COLO668 (cell line): Measurements from ENCODE around the gene OPTN.
"Not testable (repeated sequence)": the region's sequence is repeated elsewhere in the genome, so short reads cannot be mapped to it uniquely, and the experiment has no call there.

ENCODE experiments used
- DNase-seq: peaks from one replicate; lab custom pipeline; 2025; ENCODE audit not compliant: unreplicated experiment; lab: John Stamatoyannopoulos, UW

The OPTN gene

DNA sequence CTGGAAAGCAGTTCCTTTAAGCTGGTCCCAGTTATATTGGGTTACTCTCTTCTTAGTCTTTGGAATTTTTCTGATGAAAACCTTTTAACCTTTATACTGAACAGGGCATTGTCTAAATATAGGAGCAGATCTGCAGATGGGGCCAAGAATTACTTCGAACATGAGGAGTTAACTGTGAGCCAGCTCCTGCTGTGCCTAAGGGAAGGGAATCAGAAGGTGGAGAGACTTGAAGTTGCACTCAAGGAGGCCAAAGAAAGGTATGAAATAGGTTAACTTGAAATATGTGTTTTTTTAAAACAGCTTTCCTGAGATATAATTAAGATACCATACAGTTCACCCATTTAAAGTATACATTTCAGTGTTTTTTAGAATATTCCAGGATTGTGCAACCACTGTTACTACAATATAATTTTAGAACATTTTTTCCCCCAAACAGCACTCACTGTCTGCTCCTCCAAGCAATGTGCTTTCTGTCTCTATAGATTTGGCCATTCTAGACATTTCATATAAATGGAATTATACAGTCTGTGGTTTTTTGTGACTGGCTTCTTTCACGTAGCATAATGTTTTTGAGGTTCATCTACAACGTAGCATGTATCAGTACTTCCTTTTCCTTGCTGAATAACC is 18.9 kb downstream of the OPTN start:
- no peak for DNase-seq

DNA sequence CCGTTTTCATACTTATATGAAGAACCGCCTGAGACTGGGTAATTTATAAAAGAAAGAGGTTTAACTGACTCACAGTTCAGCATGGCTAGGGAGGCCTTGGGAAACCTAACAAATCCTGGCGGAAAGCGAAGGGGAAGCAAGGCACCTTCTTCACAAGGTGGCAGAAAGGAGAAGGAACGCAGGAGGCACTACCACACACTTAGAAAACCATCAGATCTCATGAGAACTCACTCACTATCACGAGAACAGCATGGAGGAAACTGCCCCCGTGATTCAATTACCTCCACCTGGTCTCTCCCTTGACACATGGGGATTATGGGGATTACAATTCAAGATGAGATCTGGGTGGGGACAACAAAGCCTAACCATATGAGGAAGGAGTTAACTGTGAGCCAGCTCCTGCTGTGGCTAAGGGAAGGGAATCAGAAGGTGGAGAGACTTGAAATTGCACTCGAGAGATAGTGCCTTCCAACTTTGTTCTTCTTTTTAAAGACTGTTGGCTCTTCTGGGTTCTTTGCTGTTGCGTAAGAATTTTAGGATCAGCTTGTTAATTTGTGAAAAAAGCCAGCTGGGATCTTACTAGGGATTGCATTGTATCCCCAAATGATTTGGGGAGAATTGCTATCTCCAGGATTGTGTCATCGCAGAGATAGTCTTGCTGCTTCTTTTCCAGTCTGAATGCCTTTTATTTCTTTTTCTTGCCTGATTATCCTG is 21.0 kb downstream of the OPTN start:
- no peak for DNase-seq

- DNase-seq = no peak
Measured at GRCh38 chr10:13121500-13121854, 21.5 kb downstream of the OPTN start.

- DNase-seq = no peak
Measured at GRCh38 chr10:13136651-13137050, 36.7 kb downstream of the OPTN start.

DNA sequence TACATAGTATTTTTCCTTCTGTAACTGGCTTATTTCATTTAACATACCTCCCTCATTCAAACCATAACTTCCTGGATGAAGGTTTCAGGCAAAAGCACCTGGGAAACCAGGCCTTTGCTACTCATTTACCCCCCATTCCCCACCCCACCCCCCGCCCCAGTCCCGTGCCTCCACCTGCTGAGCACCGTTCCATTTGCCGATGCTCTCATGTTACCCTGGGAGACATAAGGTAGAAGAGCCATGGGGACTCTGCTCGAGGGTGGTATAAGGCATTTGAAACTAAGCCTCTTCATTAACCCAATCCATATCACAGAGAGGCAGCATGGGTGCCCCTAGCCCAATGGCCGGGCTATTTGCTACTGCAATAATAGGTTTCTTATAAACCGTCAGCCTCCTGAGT is 39.2 kb downstream of the OPTN start:
- DNase-seq = no peak

GRCh38 chr10:13139676-13140075 is 39.7 kb downstream of the OPTN start:
- DNase-seq = no peak

- DNase-seq = no peak
Measured at GRCh38 chr10:13140627-13141190, 40.7 kb downstream of the OPTN start.

- no peak for DNase-seq
Measured at GRCh38 chr10:13143766-13144165, 43.8 kb downstream of the OPTN start.

- no peak for DNase-seq
Measured at GRCh38 chr10:13144814-13145213, 44.9 kb downstream of the OPTN start.

GRCh38 chr10:13146379-13146778 is 46.4 kb downstream of the OPTN start:
- DNase-seq = no peak

GRCh38 chr10:13147161-13147560 is 47.2 kb downstream of the OPTN start:
- no peak for DNase-seq

GRCh38 chr10:13152296-13152695 is 52.3 kb downstream of the OPTN start:
- DNase-seq = no peak

GRCh38 chr10:13155860-13156259 is 55.9 kb downstream of the OPTN start:
- DNase-seq = not testable (repeated sequence)

DNA sequence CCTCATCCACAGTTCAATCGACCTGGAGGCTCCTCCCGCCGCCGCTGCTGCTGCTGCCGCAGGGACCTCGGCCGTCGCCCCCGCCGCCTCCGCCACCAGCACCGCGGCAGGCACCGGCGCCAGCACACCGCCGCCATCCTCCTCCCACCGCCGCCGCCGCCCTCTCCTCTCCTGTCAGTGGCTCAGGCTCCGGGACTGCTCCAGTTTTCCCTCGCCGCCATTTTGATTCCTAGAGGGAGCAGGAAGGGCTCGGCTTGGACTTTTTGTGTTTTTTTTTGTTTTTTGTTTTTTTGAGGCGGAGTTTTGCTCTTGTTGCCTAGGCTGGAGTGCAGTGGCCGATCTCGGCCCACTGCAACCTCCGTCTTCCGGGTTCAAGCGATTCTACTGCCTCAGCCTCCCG is 58.4 kb downstream of the OPTN start:
- DNase-seq = no peak

GRCh38 chr10:13160934-13161856 is 61.2 kb downstream of the OPTN start, which contains the start of gene MCM10:
TSS of gene MCM10 (plus strand) at chr10:13161558. CDS start at chr10:13164203, 2,645 bp downstream.
- DNase-seq = peak; percentile 95

GRCh38 chr10:13161857-13162271 is 61.9 kb downstream of the OPTN start:
- peak; percentile 23 for DNase-seq

GRCh38 chr10:13163859-13164258 is 63.9 kb downstream of the OPTN start:
- no peak for DNase-seq

GRCh38 chr10:13165177-13165576 is 65.2 kb downstream of the OPTN start:
- no peak for DNase-seq

- no peak for DNase-seq
Measured at GRCh38 chr10:13167568-13167967, 67.6 kb downstream of the OPTN start.

GRCh38 chr10:13168781-13169180 is 68.8 kb downstream of the OPTN start:
- DNase-seq = no peak

GRCh38 chr10:13173616-13174015 is 73.7 kb downstream of the OPTN start:
- DNase-seq = no peak
